ENCODE results near the gene CDNF.
"Not testable (repeated sequence)": the region's sequence is repeated elsewhere in the genome, so short reads cannot be mapped to it uniquely, and the experiment has no call there.

The CDNF gene

DNA sequence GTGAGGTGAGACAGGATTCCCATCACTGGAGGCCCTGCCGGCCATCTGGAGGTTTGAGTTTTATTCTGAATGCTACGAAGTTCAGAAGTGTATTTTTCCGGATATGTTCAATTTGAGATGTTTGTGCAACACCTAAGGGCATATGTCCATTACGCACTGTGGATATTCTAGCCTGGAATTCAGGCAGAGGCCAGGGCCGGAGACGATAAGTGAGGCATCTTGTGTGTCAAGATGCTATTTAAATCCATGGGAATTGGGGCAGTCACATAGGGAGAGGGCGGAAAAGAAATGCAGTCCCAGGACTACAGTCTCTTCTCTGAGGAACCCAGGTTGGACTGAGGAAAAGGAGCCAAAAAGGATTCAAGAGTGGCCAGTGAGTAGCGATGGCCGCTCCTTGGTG lies 38.9 kb upstream of the CDNF start:
- no peaks in the 10 kb centered on the region for H3K27me3 ChIP-seq (replicated peaks; ENCODE audit: insufficient read depth, low read length)
- no peak overlapping the region for H3K9ac ChIP-seq (ENCODE audit: low read length)
- no peak for TF ChIP-seq EZH2 (optimal IDR thresholded peaks at IDR 0.05; ENCODE audit: low read depth, low read length)
- TF ChIP-seq EZH2phosphoT487 (IDR thresholded peaks at IDR 0.05; ENCODE audit: low read length), result no peak
- TF ChIP-seq CTCF (IDR thresholded peaks at IDR 0.05; ENCODE audit: low read length), result no peak
- no peak overlapping the region for H3K4me2 ChIP-seq (ENCODE audit: low read depth, low read length)
- no peaks in the 10 kb centered on the region for H3F3A ChIP-seq (ENCODE audit: insufficient read depth, low read length)
- peaks cover 13% of the 10 kb centered on the region for H3K4me1 ChIP-seq (ENCODE audit: low read length)
- no peak overlapping the region for H3K4me3 ChIP-seq (ENCODE audit: low read length)
- no peaks in the 10 kb centered on the region for H3K9me3 ChIP-seq (replicated peaks; ENCODE audit: insufficient read depth, low read length)
- no peaks in the 10 kb centered on the region for H3K9me2 ChIP-seq (replicated peaks; ENCODE audit: insufficient read depth, low read length)
- H4K20me1 ChIP-seq (ENCODE audit: insufficient read depth, low read length), result no peaks in the 10 kb centered on the region
- DNase-seq, result no peak
- H3K36me3 ChIP-seq (replicated peaks; ENCODE audit: insufficient read depth, low read length), result peaks cover 3% of the 10 kb centered on the region; the same call in 1 of the 2 replicates
- H3K79me2 ChIP-seq (ENCODE audit: low read length), result peaks cover 58% of the 10 kb centered on the region
- no peak overlapping the region for H2AFZ ChIP-seq (ENCODE audit: low read length)
- no peak overlapping the region for H3K27ac ChIP-seq (ENCODE audit: low read length)

DNA sequence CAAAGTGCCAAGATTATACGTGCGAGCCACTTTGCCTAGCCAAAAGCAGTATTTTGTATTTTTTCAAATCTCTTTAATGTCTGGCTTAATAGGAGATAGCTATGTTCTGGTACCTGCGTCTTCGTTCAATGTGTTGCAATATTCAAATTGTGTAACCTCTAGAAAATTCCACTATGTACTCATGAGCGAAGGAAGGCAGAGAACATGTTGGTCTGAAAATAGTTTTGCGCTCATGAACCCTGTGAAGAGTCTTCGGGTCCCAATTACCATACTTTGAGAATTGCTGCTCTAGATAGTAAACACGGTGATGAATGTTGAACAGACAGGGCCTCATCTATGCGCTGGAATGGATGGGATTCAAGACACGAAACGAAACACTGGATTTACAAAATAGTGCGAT lies 38.1 kb upstream of the CDNF start:
- H2AFZ ChIP-seq (ENCODE audit: low read length), result no peak overlapping the region
- no peak overlapping the region for H3K27ac ChIP-seq (ENCODE audit: low read length)
- peaks cover 49% of the 10 kb centered on the region for H3K79me2 ChIP-seq (ENCODE audit: low read length)
- H3F3A ChIP-seq (ENCODE audit: insufficient read depth, low read length), result no peaks in the 10 kb centered on the region
- no peak overlapping the region for H3K9ac ChIP-seq (ENCODE audit: low read length)
- H3K4me2 ChIP-seq (ENCODE audit: low read depth, low read length), result no peak overlapping the region
- no peaks in the 10 kb centered on the region for H4K20me1 ChIP-seq (ENCODE audit: insufficient read depth, low read length)
- H3K9me2 ChIP-seq (replicated peaks; ENCODE audit: insufficient read depth, low read length), result no peaks in the 10 kb centered on the region
- H3K4me3 ChIP-seq (ENCODE audit: low read length), result no peak overlapping the region
- H3K4me1 ChIP-seq (ENCODE audit: low read length), result peaks cover 18% of the 10 kb centered on the region
- TF ChIP-seq EZH2 (optimal IDR thresholded peaks at IDR 0.05; ENCODE audit: low read depth, low read length) (no peak), EZH2phosphoT487 (IDR thresholded peaks at IDR 0.05; ENCODE audit: low read length) (no peak), CTCF (IDR thresholded peaks at IDR 0.05; ENCODE audit: low read length) (no peak)
- no peak for DNase-seq
- H3K9me3 ChIP-seq (replicated peaks; ENCODE audit: insufficient read depth, low read length), result no peaks in the 10 kb centered on the region
- no peaks in the 10 kb centered on the region; the same call in 1 of the 2 replicates for H3K36me3 ChIP-seq (replicated peaks; ENCODE audit: insufficient read depth, low read length)
- no peaks in the 10 kb centered on the region for H3K27me3 ChIP-seq (replicated peaks; ENCODE audit: insufficient read depth, low read length)

DNA sequence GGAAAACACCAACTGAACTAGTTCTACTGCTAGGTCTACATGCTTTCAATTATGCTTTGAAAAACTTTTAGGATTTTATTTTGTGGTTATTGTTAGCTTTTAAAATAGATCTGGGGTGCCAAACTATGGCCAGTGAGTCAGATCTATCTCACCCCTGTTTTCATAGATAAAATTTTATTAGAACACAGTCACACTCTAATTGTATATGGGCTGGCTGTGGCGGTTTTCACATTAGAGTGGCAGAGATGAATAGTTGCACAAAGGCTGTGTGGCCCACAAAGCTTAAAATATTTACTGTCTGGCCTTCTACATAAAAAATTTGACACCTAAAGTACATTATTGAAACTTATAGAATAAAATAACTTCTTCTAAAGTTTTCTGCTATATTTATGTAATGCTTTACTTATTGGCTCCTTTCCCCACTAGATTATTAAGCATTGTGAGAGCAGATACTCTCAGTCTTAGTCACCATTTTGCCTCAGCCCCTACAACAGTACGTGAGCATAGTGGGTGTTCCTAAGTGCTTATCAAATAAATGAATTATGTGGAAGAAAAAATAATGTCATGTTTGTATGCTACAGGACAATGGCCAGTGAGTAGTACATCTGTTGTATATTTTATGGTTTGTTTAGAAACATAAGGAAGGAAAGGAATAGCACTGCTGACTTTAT lies 35.4 kb upstream of the CDNF start:
- TF ChIP-seq EZH2phosphoT487 (IDR thresholded peaks at IDR 0.05; ENCODE audit: low read length) (no peak), EZH2 (optimal IDR thresholded peaks at IDR 0.05; ENCODE audit: low read depth, low read length) (no peak), CTCF (IDR thresholded peaks at IDR 0.05; ENCODE audit: low read length) (no peak)

GRCh38 chr10:14864871-14865270 lies 27.0 kb upstream of the CDNF start:
- H3K36me3 ChIP-seq (replicated peaks; ENCODE audit: insufficient read depth, low read length); H2AFZ ChIP-seq (ENCODE audit: low read length); H3K27ac ChIP-seq (ENCODE audit: low read length); H3F3A ChIP-seq (ENCODE audit: insufficient read depth, low read length); H3K27me3 ChIP-seq (replicated peaks; ENCODE audit: insufficient read depth, low read length); H3K4me1 ChIP-seq (ENCODE audit: low read length); H3K4me2 ChIP-seq (ENCODE audit: low read depth, low read length); DNase-seq; H3K4me3 ChIP-seq (ENCODE audit: low read length); H3K9me2 ChIP-seq (replicated peaks; ENCODE audit: insufficient read depth, low read length); H4K20me1 ChIP-seq (ENCODE audit: insufficient read depth, low read length); H3K9me3 ChIP-seq (replicated peaks; ENCODE audit: insufficient read depth, low read length); H3K9ac ChIP-seq (ENCODE audit: low read length): not testable (repeated sequence)
- H3K79me2 ChIP-seq (ENCODE audit: low read length), result peaks cover 12% of the 10 kb centered on the region; the same call in 1 of the 2 replicates

More for the DNA sequence above, 35.4 kb upstream of the CDNF start:
- no peak overlapping the region for H2AFZ ChIP-seq (ENCODE audit: low read length)
- no peaks in the 10 kb centered on the region for H3K27me3 ChIP-seq (replicated peaks; ENCODE audit: insufficient read depth, low read length)
- H3K79me2 ChIP-seq (ENCODE audit: low read length), result peaks cover 26% of the 10 kb centered on the region
- H3K4me1 ChIP-seq (ENCODE audit: low read length), result peaks cover 15% of the 10 kb centered on the region
- H3K27ac ChIP-seq (ENCODE audit: low read length), result no peak overlapping the region
- no peak overlapping the region for H3K9ac ChIP-seq (ENCODE audit: low read length)
- H3K9me3 ChIP-seq (replicated peaks; ENCODE audit: insufficient read depth, low read length), result no peaks in the 10 kb centered on the region
- no peaks in the 10 kb centered on the region; the same call in 1 of the 2 replicates for H3K36me3 ChIP-seq (replicated peaks; ENCODE audit: insufficient read depth, low read length)
- H4K20me1 ChIP-seq (ENCODE audit: insufficient read depth, low read length), result no peaks in the 10 kb centered on the region
- DNase-seq, result no peak
- no peak overlapping the region for H3K4me2 ChIP-seq (ENCODE audit: low read depth, low read length)
- H3K9me2 ChIP-seq (replicated peaks; ENCODE audit: insufficient read depth, low read length), result no peaks in the 10 kb centered on the region
- H3K4me3 ChIP-seq (ENCODE audit: low read length), result no peak overlapping the region
- no peaks in the 10 kb centered on the region for H3F3A ChIP-seq (ENCODE audit: insufficient read depth, low read length)

GRCh38 chr10:14864466-14864865 lies 26.6 kb upstream of the CDNF start:
- not testable (repeated sequence) for H3K27ac ChIP-seq (ENCODE audit: low read length); H3K4me2 ChIP-seq (ENCODE audit: low read depth, low read length); H3K9me2 ChIP-seq (replicated peaks; ENCODE audit: insufficient read depth, low read length); H2AFZ ChIP-seq (ENCODE audit: low read length); H4K20me1 ChIP-seq (ENCODE audit: insufficient read depth, low read length); H3K4me1 ChIP-seq (ENCODE audit: low read length); H3K27me3 ChIP-seq (replicated peaks; ENCODE audit: insufficient read depth, low read length); H3K9ac ChIP-seq (ENCODE audit: low read length); H3K36me3 ChIP-seq (replicated peaks; ENCODE audit: insufficient read depth, low read length); H3F3A ChIP-seq (ENCODE audit: insufficient read depth, low read length); H3K4me3 ChIP-seq (ENCODE audit: low read length); H3K9me3 ChIP-seq (replicated peaks; ENCODE audit: insufficient read depth, low read length); DNase-seq
- peaks cover 13% of the 10 kb centered on the region; the same call in 1 of the 2 replicates for H3K79me2 ChIP-seq (ENCODE audit: low read length)

All from MM.1S (cell line).